ENCODE measurements around the gene TRIM63.

DNA sequence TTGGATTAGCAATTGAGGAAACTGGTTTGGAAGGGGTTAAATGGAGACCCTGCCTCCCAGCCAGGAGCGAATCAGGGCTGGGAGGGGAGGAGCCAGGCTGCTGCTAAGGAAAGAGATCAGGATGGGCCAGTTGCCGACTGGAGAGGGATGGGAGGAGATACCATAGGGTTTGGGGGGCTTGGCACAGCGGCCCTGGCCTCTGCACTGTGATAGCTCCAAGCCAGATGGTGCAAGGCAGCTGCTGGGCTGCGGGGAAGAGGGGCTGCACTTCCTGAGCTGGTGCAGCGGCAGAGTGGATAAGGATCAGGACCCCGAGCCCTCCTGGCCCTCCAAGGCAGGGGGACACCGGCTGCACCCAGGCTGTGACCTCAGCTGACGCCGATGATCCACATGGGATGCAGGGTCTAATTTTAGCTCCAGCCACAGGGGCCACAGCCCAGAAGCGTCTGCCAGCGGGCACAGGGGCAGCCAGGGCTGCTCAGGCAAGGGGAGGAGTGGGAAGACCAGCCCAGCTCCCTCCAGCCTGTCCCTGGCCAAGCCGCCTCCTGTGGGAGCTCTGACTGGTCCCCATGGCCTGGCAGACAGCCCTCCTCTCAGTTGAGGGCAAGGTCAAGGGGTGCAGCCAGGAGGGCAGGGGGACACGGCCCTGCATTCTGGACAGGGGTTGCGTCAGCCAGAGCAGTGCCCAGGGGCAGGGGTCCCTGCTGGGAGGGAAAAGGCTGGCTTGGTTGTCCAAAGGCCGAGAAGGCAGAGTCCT, 45.6 kb downstream of the TRIM63 start, which contains the start of gene EXTL1:
- TF ChIP-seq, protein P1, sequence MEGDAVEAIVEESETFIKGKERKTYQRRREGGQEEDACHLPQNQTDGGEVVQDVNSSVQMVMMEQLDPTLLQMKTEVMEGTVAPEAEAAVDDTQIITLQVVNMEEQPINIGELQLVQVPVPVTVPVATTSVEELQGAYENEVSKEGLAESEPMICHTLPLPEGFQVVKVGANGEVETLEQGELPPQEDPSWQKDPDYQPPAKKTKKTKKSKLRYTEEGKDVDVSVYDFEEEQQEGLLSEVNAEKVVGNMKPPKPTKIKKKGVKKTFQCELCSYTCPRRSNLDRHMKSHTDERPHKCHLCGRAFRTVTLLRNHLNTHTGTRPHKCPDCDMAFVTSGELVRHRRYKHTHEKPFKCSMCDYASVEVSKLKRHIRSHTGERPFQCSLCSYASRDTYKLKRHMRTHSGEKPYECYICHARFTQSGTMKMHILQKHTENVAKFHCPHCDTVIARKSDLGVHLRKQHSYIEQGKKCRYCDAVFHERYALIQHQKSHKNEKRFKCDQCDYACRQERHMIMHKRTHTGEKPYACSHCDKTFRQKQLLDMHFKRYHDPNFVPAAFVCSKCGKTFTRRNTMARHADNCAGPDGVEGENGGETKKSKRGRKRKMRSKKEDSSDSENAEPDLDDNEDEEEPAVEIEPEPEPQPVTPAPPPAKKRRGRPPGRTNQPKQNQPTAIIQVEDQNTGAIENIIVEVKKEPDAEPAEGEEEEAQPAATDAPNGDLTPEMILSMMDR (IDR thresholded peaks at IDR 0.05) = no peak
- peak in 1 of 2 donors; percentile 24 for TF ChIP-seq POLR2A (IDR thresholded peaks at IDR 0.05)

Measured in heart left ventricle (tissue), 13 donors.